H9 (cell line): ENCODE measurements around the gene MRPL36. TPM values are rescaled to one million over a fixed set of nuclear protein-coding genes. Genes with fewer than 3 reads are reported as not detected.

Source experiments
- DNase-seq: peaks from one replicate; pipeline ENCODE4 v3.0.0-alpha.2; 2017
- H2AFZ ChIP-seq: one replicate; pipeline ENCODE4 v1.6.1; 2013; ENCODE audit warnings: mild to moderate bottlenecking, low read length, control low read depth, moderate library complexity
- H2AK5ac ChIP-seq: 2 replicates; pipeline ENCODE4 v1.6.1; 2013; ENCODE audit warnings: low read length, control low read depth, mixed read lengths; ENCODE audit not compliant: insufficient read length
- H2BK120ac ChIP-seq: one replicate; pipeline ENCODE4 v1.6.1; 2013; ENCODE audit warnings: low read depth, mild to moderate bottlenecking, low read length, control low read depth, inconsistent platforms; ENCODE audit not compliant: poor library complexity, severe bottlenecking
- H2BK12ac ChIP-seq: 2 replicates; pipeline ENCODE4 v1.6.1; 2013; ENCODE audit warnings: low read length, control low read depth, mixed read lengths, low read depth; ENCODE audit not compliant: insufficient read length
- H2BK15ac ChIP-seq: 2 replicates; pipeline ENCODE4 v1.6.1; 2013; ENCODE audit warnings: low read depth, low read length, control low read depth
- H2BK20ac ChIP-seq: one replicate; pipeline ENCODE4 v1.6.1; 2013; ENCODE audit warnings: low read depth, mild to moderate bottlenecking, low read length, control low read depth, inconsistent platforms; ENCODE audit not compliant: poor library complexity, severe bottlenecking
- H2BK5ac ChIP-seq: 2 replicates; pipeline ENCODE4 v1.6.1; 2013; ENCODE audit warnings: low read length, control low read depth, mixed read lengths; ENCODE audit not compliant: insufficient read length
- H3K14ac ChIP-seq: 2 replicates; pipeline ENCODE4 v1.6.1; 2013; ENCODE audit warnings: low read length, control low read depth; ENCODE audit not compliant: insufficient read depth
- H3K18ac ChIP-seq: 2 replicates; pipeline ENCODE4 v1.6.1; 2013; ENCODE audit warnings: low read depth, mild to moderate bottlenecking, mixed read lengths, low read length, control low read depth; ENCODE audit not compliant: insufficient read length
- H3K23ac ChIP-seq: 2 replicates; pipeline ENCODE4 v1.6.1; 2013; ENCODE audit warnings: low read length, control low read depth, mixed read lengths, low read depth; ENCODE audit not compliant: insufficient read length
- H3K23me2 ChIP-seq: 2 replicates; pipeline ENCODE4 v1.6.1; 2013; ENCODE audit warnings: low read depth, mild to moderate bottlenecking, mixed read lengths, low read length, control low read depth; ENCODE audit not compliant: insufficient read length, poor library complexity, severe bottlenecking
- H3K27ac ChIP-seq: 2 replicates; pipeline ENCODE4 v1.5.1; 2013; ENCODE audit warnings: low read length, control low read depth, mixed read lengths, low read depth; ENCODE audit not compliant: insufficient read length
- H3K27me3 ChIP-seq: 2 replicates; pipeline ENCODE4 v1.6.1; 2013; ENCODE audit warnings: low read length, control low read depth, inconsistent platforms; ENCODE audit not compliant: insufficient read depth
- H3K4ac ChIP-seq: 2 replicates; pipeline ENCODE4 v1.6.1; 2013; ENCODE audit warnings: low read depth, mild to moderate bottlenecking, control low read depth, inconsistent platforms, low read length, moderate library complexity
- H3K4me1 ChIP-seq: 2 replicates; pipeline ENCODE4 v1.6.1; 2013; ENCODE audit warnings: low read length, control low read depth, inconsistent platforms; ENCODE audit not compliant: insufficient read depth
- H3K4me2 ChIP-seq: 2 replicates; pipeline ENCODE4 v1.6.1; 2013; ENCODE audit warnings: low read length, control low read depth, mixed read lengths; ENCODE audit not compliant: insufficient read length, insufficient read depth
- H3K56ac ChIP-seq: 2 replicates; pipeline ENCODE4 v1.6.1; 2013; ENCODE audit warnings: low read depth, mild to moderate bottlenecking, mixed read lengths, low read length, control low read depth; ENCODE audit not compliant: insufficient read length
- H3K79me1 ChIP-seq: 2 replicates; pipeline ENCODE4 v1.6.1; 2013; ENCODE audit warnings: low read depth, mild to moderate bottlenecking, moderate library complexity, low read length, control low read depth, inconsistent platforms; ENCODE audit not compliant: insufficient read depth, poor library complexity, severe bottlenecking
- H3K79me2 ChIP-seq: 2 replicates; pipeline ENCODE4 v1.6.1; 2013; ENCODE audit warnings: low read length, control low read depth, inconsistent platforms; ENCODE audit not compliant: insufficient read depth
- H3K9ac ChIP-seq: 2 replicates; pipeline ENCODE4 v1.6.1; 2013; ENCODE audit warnings: low read length, control low read depth, mixed read lengths; ENCODE audit not compliant: insufficient read length; ENCODE audit errors: extremely low read depth
- H3K9me3 ChIP-seq: one replicate; pipeline ENCODE4 v1.6.1; 2013; ENCODE audit warnings: low read depth, low read length, inconsistent platforms; ENCODE audit not compliant: control insufficient read depth
- H3T11ph ChIP-seq: one replicate; pipeline ENCODE4 v1.6.1; 2013; ENCODE audit warnings: mild to moderate bottlenecking, low read length, control low read depth, inconsistent platforms
- H4K20me1 ChIP-seq: one replicate; pipeline ENCODE4 v1.6.1; 2013; ENCODE audit not compliant: control insufficient read depth, insufficient read length, insufficient read depth
- H4K5ac ChIP-seq: 2 replicates; pipeline ENCODE4 v1.6.1; 2013; ENCODE audit warnings: low read depth, mild to moderate bottlenecking, mixed read lengths, low read length, control low read depth; ENCODE audit not compliant: insufficient read length
- H4K8ac ChIP-seq: replicated peaks from 2 replicates; pipeline ENCODE4 v1.6.1; 2013; ENCODE audit warnings: low read length, control low read depth, mixed read lengths, low read depth; ENCODE audit not compliant: insufficient read length
- H4K91ac ChIP-seq: 2 replicates; pipeline ENCODE4 v1.6.1; 2013; ENCODE audit warnings: low read depth, mild to moderate bottlenecking, moderate library complexity, mixed read lengths, low read length, control low read depth; ENCODE audit not compliant: insufficient read length
- H3K27ac Mint-ChIP-seq, 3 experiments: 2 replicates in 2 of 3; 3 replicates in 1 of 3; pipeline ENCODE4 v1.8.0; 2020 to 2021; ENCODE audit warnings: mixed read lengths in 3 of 3, mild to moderate bottlenecking in 1 of 3, moderate library complexity in 1 of 3
- H3K27me3 Mint-ChIP-seq: 2 replicates; pipeline ENCODE4 v1.8.0; 2021; ENCODE audit warnings: low read depth, mild to moderate bottlenecking, moderate library complexity, mixed read lengths
- H3K36me3 Mint-ChIP-seq, 3 experiments: 2 replicates in 2 of 3; 3 replicates in 1 of 3; pipeline ENCODE4 v1.8.0; 2020 to 2021; ENCODE audit warnings: low read depth in 3 of 3, mixed read lengths in 3 of 3; ENCODE audit not compliant: insufficient read depth in 1 of 3
- H3K4me1 Mint-ChIP-seq, 2 experiments: 2 replicates each; pipeline ENCODE4 v1.8.0; 2020; ENCODE audit warnings: mixed read lengths in 2 of 2
- H3K4me3 Mint-ChIP-seq, 2 experiments: 2 replicates in 1 of 2; 3 replicates in 1 of 2; pipeline ENCODE4 v1.8.0; 2020 to 2021; ENCODE audit warnings: mild to moderate bottlenecking in 2 of 2, mixed read lengths in 2 of 2, moderate library complexity in 1 of 2
- H3K9me3 Mint-ChIP-seq, 2 experiments: 2 replicates in 1 of 2; 3 replicates in 1 of 2; pipeline ENCODE4 v1.8.0; 2020; ENCODE audit warnings: mild to moderate bottlenecking in 2 of 2, mixed read lengths in 2 of 2, moderate library complexity in 1 of 2
- WGBS: extraction: QIAGEN DNeasy Blood & Tissue Kit; methylation state at CpG from one replicate; pipeline ENCODE4 v1.1.7; 2013; ENCODE audit warnings: missing lambda C conversion rate, low lambda C conversion rate, mixed read lengths; ENCODE audit not compliant: insufficient read length; ENCODE audit errors: extremely low coverage; 5-methylcytosine and 5-hydroxymethylcytosine counted together
- total RNA-seq: library from RNA; stranded (reverse); gene quantifications from 2 replicates; pipeline ENCODE4 v1.2.1, GENCODE V29; 2021
- TF ChIP-seq, protein P1 (sequence below): fragments of 200-600 bp; sonication (generic); conservative IDR thresholded peaks from 3 replicates; pipeline ENCODE4 v1.8.0; 2021; ENCODE audit warnings: antibody characterized with exemption, mild to moderate bottlenecking

The MRPL36 gene
- total RNA-seq, 1 experiment from 2014 or later = 67.3 TPM

DNA sequence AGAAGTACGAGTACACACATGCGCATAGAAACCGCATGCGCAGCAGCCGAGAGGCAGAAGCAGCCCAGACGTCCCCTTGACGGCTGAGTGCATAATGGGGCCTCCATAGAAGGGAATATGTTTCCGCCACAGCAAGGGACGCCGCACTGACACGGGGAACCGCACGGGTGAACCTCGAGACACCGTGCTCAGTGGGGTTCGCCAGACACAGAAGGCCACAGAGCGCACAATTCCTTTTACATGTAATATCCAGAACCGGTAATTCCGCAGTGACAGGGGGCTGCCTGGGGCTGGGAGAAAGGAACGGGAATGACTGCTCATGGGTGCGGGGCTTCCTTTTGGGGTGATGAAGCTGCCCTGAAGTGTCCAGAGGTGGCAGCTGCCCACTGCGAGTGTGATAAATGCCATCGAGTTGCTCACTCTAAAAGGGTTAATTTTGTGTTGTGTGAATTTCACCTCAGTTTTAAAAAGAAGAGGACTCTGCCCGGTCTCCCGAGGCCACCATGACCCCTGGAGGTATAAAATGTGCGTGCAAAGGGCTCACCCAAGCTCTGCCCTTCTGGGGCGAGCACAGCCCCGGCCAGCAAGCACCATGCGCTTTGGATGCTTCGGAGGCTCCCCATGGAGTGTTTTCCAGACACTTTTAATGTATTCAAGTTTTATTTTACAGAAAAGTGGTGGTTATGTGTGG, 29.7 kb downstream of the MRPL36 start:
- Histone ChIP-seq H3K23ac (no peak overlapping the region), H4K20me1 (no peaks in the 10 kb centered on the region), H2BK12ac (no peak overlapping the region), H3K9me3 (no peaks in the 10 kb centered on the region), H3K79me2 (no peaks in the 10 kb centered on the region), H4K8ac (no peak overlapping the region), H3K79me1 (no peaks in the 10 kb centered on the region), H3K14ac (no peak overlapping the region), H3K23me2 (no peaks in the 10 kb centered on the region), H3K27ac (no peak overlapping the region), H2BK20ac (no peak overlapping the region), H2BK15ac (no peak overlapping the region), H4K5ac (no peak overlapping the region), H2BK120ac (no peak overlapping the region), H2BK5ac (no peak overlapping the region), H3T11ph (no peak overlapping the region), H3K4me2 (no peak overlapping the region), H3K56ac (no peak overlapping the region), H2AK5ac (no peak overlapping the region), H3K18ac (no peak overlapping the region), H3K4me1 (no peaks in the 10 kb centered on the region), H3K4ac (no peak overlapping the region), H3K27me3 (no peaks in the 10 kb centered on the region; the same call in 1 of the 2 replicates), H3K9ac (no peak overlapping the region), H2AFZ (no peak overlapping the region), H4K91ac (no peak overlapping the region)
- TF ChIP-seq, protein P1, sequence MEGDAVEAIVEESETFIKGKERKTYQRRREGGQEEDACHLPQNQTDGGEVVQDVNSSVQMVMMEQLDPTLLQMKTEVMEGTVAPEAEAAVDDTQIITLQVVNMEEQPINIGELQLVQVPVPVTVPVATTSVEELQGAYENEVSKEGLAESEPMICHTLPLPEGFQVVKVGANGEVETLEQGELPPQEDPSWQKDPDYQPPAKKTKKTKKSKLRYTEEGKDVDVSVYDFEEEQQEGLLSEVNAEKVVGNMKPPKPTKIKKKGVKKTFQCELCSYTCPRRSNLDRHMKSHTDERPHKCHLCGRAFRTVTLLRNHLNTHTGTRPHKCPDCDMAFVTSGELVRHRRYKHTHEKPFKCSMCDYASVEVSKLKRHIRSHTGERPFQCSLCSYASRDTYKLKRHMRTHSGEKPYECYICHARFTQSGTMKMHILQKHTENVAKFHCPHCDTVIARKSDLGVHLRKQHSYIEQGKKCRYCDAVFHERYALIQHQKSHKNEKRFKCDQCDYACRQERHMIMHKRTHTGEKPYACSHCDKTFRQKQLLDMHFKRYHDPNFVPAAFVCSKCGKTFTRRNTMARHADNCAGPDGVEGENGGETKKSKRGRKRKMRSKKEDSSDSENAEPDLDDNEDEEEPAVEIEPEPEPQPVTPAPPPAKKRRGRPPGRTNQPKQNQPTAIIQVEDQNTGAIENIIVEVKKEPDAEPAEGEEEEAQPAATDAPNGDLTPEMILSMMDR = no peak
- Mint-ChIP-seq H3K27ac (no peak overlapping the region), H3K4me3 (no peak overlapping the region; a peak in 1 of 5 replicates), H3K4me1 (peaks cover 6 to 8% of the 10 kb centered on the region in 2 experiments), H3K27me3 (peaks cover 4% of the 10 kb centered on the region; the same call in 1 of the 2 replicates), H3K36me3 (no peaks in the 10 kb centered on the region), H3K9me3 (peaks cover 0 to 3% of the 10 kb centered on the region in 2 experiments; a peak in 3 of 5 replicates)
- DNase-seq = no peak
- no CpG with 5 or more reads among the region's 30 CpGs for WGBS
